K562 (cell line): ENCODE data around the gene LRRIQ4. TPM values are rescaled to one million over a fixed set of nuclear protein-coding genes. Genes with fewer than 3 reads are reported as not detected.
A peak's percentile ranks its signal among the peaks of the same experiment; 100 is the strongest.

ENCODE experiments used
- ATAC-seq: fragments of 200-7000 bp; cut with Tn5 transposase; 3 replicates; pipeline ENCODE4 v1.9.1; 2020; ENCODE audit warnings: moderate library complexity
- BruUV-seq: library from RNA; stranded (reverse); fragments of 400-500 nt; replicated peaks from 2 replicates; lab custom pipeline; 2021; lab: Mats Ljungman, UMichigan
- CTCF ChIA-PET: fragments of 300-600 bp; formaldehyde crosslinking; extraction: SDS; loops from one replicate; lab custom pipeline; 2021; ENCODE audit warnings: low intra/inter-chr PET ratio; lab: Yijun Ruan, JAX
- POLR2A ChIA-PET: fragments of 300-600, 350-650 bp; sonication (Branson Sonifier 250); formaldehyde crosslinking; extraction: SDS; loops from one replicate; lab custom pipeline; 2021; ENCODE audit warnings: antibody characterized with exemption, inconsistent platforms; lab: Yijun Ruan, JAX
- DNase-seq, 4 experiments: peaks; one replicate each; pipeline versions ENCODE4 v3.0.0 to v3.0.0-alpha.2; 2011 to 2018; ENCODE audit warnings: low spot score in 3 of 4, mixed read lengths in 3 of 4; ENCODE audit errors: extremely low read depth in 1 of 4
- FAIRE-seq: peaks from 2 replicates; lab custom pipeline; 2011; peaks lifted over from hg19 to GRCh38; lab: Jason Lieb, UNC
- H2AFZ ChIP-seq: 2 replicates; pipeline ENCODE4 v1.6.0; 2011; ENCODE audit warnings: low read depth, low read length, control low read depth, inconsistent platforms
- H3K27ac ChIP-seq: fragments of 200-600 bp; 3 replicates; pipeline ENCODE4 v1.8.0; 2011; ENCODE audit warnings: low read depth, mild to moderate bottlenecking, control low read depth, inconsistent platforms, low read length, moderate library complexity, mixed read lengths; ENCODE audit errors: extremely low read depth
- H3K27me3 ChIP-seq, 2 experiments: fragments of 300-600 bp in 1 of 2; 2 replicates in 1 of 2; 3 replicates in 1 of 2; pipeline versions ENCODE4 v1.6.0 to v1.8.0; 2011; ENCODE audit warnings: inconsistent platforms in 2 of 2, low read length in 2 of 2, mild to moderate bottlenecking in 1 of 2, mixed read lengths in 1 of 2, moderate library complexity in 1 of 2; ENCODE audit not compliant: control insufficient read depth in 2 of 2, insufficient read depth in 2 of 2
- H3K36me3 ChIP-seq: fragments of 300-600 bp; 3 replicates; pipeline ENCODE4 v1.8.0; 2011; ENCODE audit warnings: mild to moderate bottlenecking, low read length, inconsistent platforms; ENCODE audit not compliant: control insufficient read depth, insufficient read depth
- H3K4me1 ChIP-seq, 2 experiments: fragments of 200-600 bp in 1 of 2; replicated peaks in 1 of 2; 2 replicates in 1 of 2; 3 replicates in 1 of 2; pipeline versions ENCODE4 v1.5.1 to v1.8.0; 2011; ENCODE audit warnings: inconsistent platforms in 2 of 2, low read length in 2 of 2, mild to moderate bottlenecking in 1 of 2, mixed read lengths in 1 of 2, moderate library complexity in 1 of 2; ENCODE audit not compliant: control insufficient read depth in 2 of 2, insufficient read depth in 2 of 2
- H3K4me2 ChIP-seq: 2 replicates; pipeline ENCODE4 v1.6.1; 2011; ENCODE audit warnings: low read length, control low read depth, inconsistent platforms, mixed read lengths; ENCODE audit not compliant: insufficient read depth
- H3K4me3 ChIP-seq: fragments of 200-600 bp; sonication (generic), shearing (Covaris generic); 2 replicates; pipeline ENCODE4 v1.5.1; 2016; ENCODE audit warnings: control low read depth, inconsistent platforms
- H3K79me2 ChIP-seq: fragments of 200-600 bp; 3 replicates; pipeline ENCODE4 v1.8.0; 2011; ENCODE audit warnings: low read length, inconsistent platforms; ENCODE audit not compliant: control insufficient read depth, insufficient read depth
- H3K9ac ChIP-seq, 2 experiments: 2 replicates each; pipeline versions ENCODE4 v1.6.0 to v1.6.1; 2011; ENCODE audit warnings: low read depth in 2 of 2, low read length in 2 of 2, control low read depth in 1 of 2, inconsistent platforms in 1 of 2, mild to moderate bottlenecking in 1 of 2, mixed read lengths in 1 of 2; ENCODE audit not compliant: insufficient read depth in 1 of 2
- H3K9me1 ChIP-seq: one replicate; pipeline ENCODE4 v1.6.0; 2011; ENCODE audit warnings: inconsistent platforms, mild to moderate bottlenecking, low read length, moderate library complexity; ENCODE audit not compliant: control insufficient read depth, insufficient read depth
- H3K9me3 ChIP-seq: replicated peaks from 2 replicates; pipeline ENCODE4 v1.5.1; 2011; ENCODE audit warnings: low read depth, low read length, inconsistent platforms; ENCODE audit not compliant: control insufficient read depth, insufficient read depth
- H4K20me1 ChIP-seq: replicated peaks from 2 replicates; pipeline ENCODE4 v1.6.1; 2011; ENCODE audit warnings: low read length, inconsistent platforms, mixed read lengths; ENCODE audit not compliant: control insufficient read depth, insufficient read depth
- C11orf30 ChIP-seq: fragments of 450-650 bp; IDR thresholded peaks from 2 replicates; pipeline ENCODE4 v1.6.1; 2016; ENCODE audit warnings: low read depth, mild to moderate bottlenecking
- CEBPB ChIP-seq: fragments of 450-650 bp; IDR thresholded peaks from 2 replicates; pipeline ENCODE4 v1.6.1; 2016; ENCODE audit warnings: missing genetic modification characterization, missing compliant biosample characterization
- EP300 ChIP-seq: IDR thresholded peaks from 2 replicates; pipeline ENCODE4 v1.6.1; 2012; ENCODE audit warnings: low read length, improper control_type of control experiment
- IFI16 ChIP-seq: fragments of 250-450 bp; sonication (Bioruptor Pico); IDR thresholded peaks from 2 replicates; pipeline ENCODE4 v2.1.2; 2022; ENCODE audit warnings: mild to moderate bottlenecking, inconsistent platforms
- JUND ChIP-seq, 2 experiments: IDR thresholded peaks; 2 replicates in 1 of 2; 3 replicates in 1 of 2; pipeline ENCODE4 v1.6.1; 2011; ENCODE audit warnings: borderline replicate concordance in 2 of 2, low read depth in 2 of 2, low read length in 2 of 2, improper control_type of control experiment in 1 of 2, missing biosample characterization in 1 of 2, missing genetic modification characterization in 1 of 2, missing genetic modification reagents in 1 of 2
- KDM2B ChIP-seq: fragments of 250-450 bp; sonication (Bioruptor Pico); IDR thresholded peaks from 2 replicates; pipeline ENCODE4 v1.8.0; 2021; ENCODE audit warnings: mild to moderate bottlenecking, moderate library complexity
- MAFK ChIP-seq: IDR thresholded peaks from 2 replicates; pipeline ENCODE4 v1.6.1; 2011; ENCODE audit warnings: low read length, improper control_type of control experiment
- TARDBP ChIP-seq: fragments of 450-650 bp; IDR thresholded peaks from 2 replicates; pipeline ENCODE4 v1.6.1; 2016
- TOE1 ChIP-seq, 2 experiments: fragments of 450-650 bp in 1 of 2; sonication (generic) in 1 of 2; formaldehyde crosslinking in 1 of 2; IDR thresholded peaks; 2 replicates each; pipeline versions ENCODE4 v1.7.1 to v1.8.0; 2016 to 2022; ENCODE audit warnings: borderline replicate concordance in 2 of 2, mild to moderate bottlenecking in 2 of 2, antibody characterized with exemption in 1 of 2, inconsistent platforms in 1 of 2, low read depth in 1 of 2, missing genetic modification reagents in 1 of 2, moderate library complexity in 1 of 2
- ZNF253 ChIP-seq: fragments of 250-450 bp; sonication (Bioruptor Pico); conservative IDR thresholded peaks from 2 replicates; pipeline ENCODE4 v1.6.1; 2021; ENCODE audit warnings: mild to moderate bottlenecking
- ZNF316 ChIP-seq: fragments of 450-650 bp; IDR thresholded peaks from 2 replicates; pipeline ENCODE4 v1.6.1; 2016
- in situ Hi-C: fragments of 300-500 bp; cut with MboI; formaldehyde crosslinking; loops from 4 replicates; pipeline ENCODE4 v1.15.0; 2018; ENCODE audit warnings: inconsistent platforms, mixed read lengths
- intact Hi-C: fragments of 100-400 bp; cut with micrococcal nuclease; formaldehyde crosslinking; loops from 2 replicates; pipeline ENCODE4 v1.14.2; 2022
- polyA plus RNA-seq, 8 experiments: library from polyadenylated mRNA; depleted of rRNA in 4 of 8; stranded (reverse) in 5 of 8; unstranded in 3 of 8; fragments of >200 nt; fragmentation: Nextera tagmentation in 2 of 8; fragmentation: Illumina TruSeq in 1 of 8; extraction: Ambion mirVana in 2 of 8; extraction: Trizol in 1 of 8; gene quantifications; 2 replicates each; pipeline versions ENCODE4 v1.2.1 to v1.2.3, GENCODE V29; 2011 to 2014; ENCODE audit warnings: inconsistent platforms in 1 of 8, missing spikeins in 1 of 8
- total RNA-seq, 7 experiments: library from RNA; depleted of rRNA in 6 of 7; stranded (reverse); fragments of >200 nt in 6 of 7; fragmentation: Illumina TruSeq in 2 of 7; extraction: Trizol in 2 of 7; gene quantifications; 2 replicates each; pipeline versions ENCODE4 v1.2.1 to v1.2.3, GENCODE V29; 2011 to 2021; ENCODE audit warnings: low replicate concordance in 1 of 7
- TF ChIP-seq, protein P1 (sequence below): fragments of 450-650 bp; formaldehyde crosslinking; IDR thresholded peaks from 2 replicates; pipeline ENCODE4 v1.4.0; 2020; ENCODE audit warnings: mild to moderate bottlenecking, mixed read lengths
- TF ChIP-seq, protein P2 (sequence below): fragments of 450-650 bp; IDR thresholded peaks from 2 replicates; pipeline ENCODE4 v1.6.1; 2016; ENCODE audit warnings: borderline replicate concordance
- TF ChIP-seq, protein P3 (sequence below): fragments of 250-450 bp; sonication (Bioruptor Pico); IDR thresholded peaks from 2 replicates; pipeline ENCODE4 v1.6.1; 2021; ENCODE audit warnings: mild to moderate bottlenecking

The LRRIQ4 gene
- total and polyA plus RNA-seq, 9 of the 15 experiments (the other 6 are each of a cell fraction or from before 2014, with no cell fraction given) = not detected

DNA sequence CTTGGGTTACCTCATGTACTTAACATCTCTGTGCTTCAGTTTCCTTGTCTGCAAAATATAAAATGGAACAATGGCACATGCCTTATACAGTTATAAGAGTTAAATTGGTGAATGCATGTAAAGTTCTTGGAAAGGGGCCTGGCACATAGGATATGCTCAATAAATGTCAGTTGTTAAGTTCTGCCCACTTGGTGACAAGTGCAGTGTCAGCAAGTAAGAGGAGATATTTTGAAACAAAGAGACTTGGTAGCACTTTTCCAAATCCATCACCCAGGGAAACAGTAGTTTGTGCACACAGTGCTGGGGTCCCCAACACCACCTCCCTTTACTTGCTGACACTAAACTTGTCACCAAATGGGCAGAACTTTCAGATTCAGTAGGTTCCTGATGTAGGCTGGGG lies 37.9 kb downstream of the LRRIQ4 start:
- intact Hi-C loops = no loop called here
- no peaks in the 10 kb centered on the region for H4K20me1 ChIP-seq
- no peaks in the 10 kb centered on the region for H3K79me2 ChIP-seq
- FAIRE-seq (no peak), DNase-seq (no peak), ATAC-seq (no peak)
- BruUV-seq = no TSS peak
- in situ Hi-C loops = no loop called here
- H3K36me3 ChIP-seq = no peaks in the 10 kb centered on the region
- H3K27ac ChIP-seq = no peak overlapping the region
- CTCF ChIA-PET = no interaction called here
- 0 out of 5 replicates have a peak, but pooled peaks cover 0 to 4% of the 10 kb centered on the region in 2 experiments for H3K4me1 ChIP-seq
- POLR2A ChIA-PET = no interaction called here
- no peak overlapping the region for H2AFZ ChIP-seq
- peaks cover 13 to 39% of the 10 kb centered on the region in 2 experiments; a peak in 4 of 5 replicates for H3K27me3 ChIP-seq
- no peak overlapping the region for H3K4me2 ChIP-seq
- H3K4me3 ChIP-seq = no peak overlapping the region
- H3K9me3 ChIP-seq = no peaks in the 10 kb centered on the region
- H3K9ac ChIP-seq = no peak overlapping the region
- H3K9me1 ChIP-seq = no peaks in the 10 kb centered on the region
- TF ChIP-seq EP300 (no peak), IFI16 (no peak), C11orf30 (peak; percentile 13; the same call in 1 of the 2 replicates), CEBPB (tag) (no peak), ZNF316 (peak; percentile 39; the same call in 1 of the 2 replicates), TARDBP (no peak), KDM2B (CRISPR knock-in tag) (no peak), JUND (IDR thresholded peaks at IDR 0.05; ENCODE audit: borderline replicate concordance, low read depth, low read length) (no peak), JUND (tag; IDR thresholded peaks at IDR 0.05; ENCODE audit: borderline replicate concordance, low read depth, low read length) (no peak), MAFK (0 out of 2 replicates have a peak, but pooled peaks have one; percentile 5), TOE1 (IDR thresholded peaks at IDR 0.05; ENCODE audit: borderline replicate concordance) (no peak), TOE1 (CRISPR knock-in tag; IDR thresholded peaks at IDR 0.05; ENCODE audit: borderline replicate concordance, low read depth) (no peak), ZNF253 (CRISPR knock-in tag) (no peak)
- TF ChIP-seq, protein P1, sequence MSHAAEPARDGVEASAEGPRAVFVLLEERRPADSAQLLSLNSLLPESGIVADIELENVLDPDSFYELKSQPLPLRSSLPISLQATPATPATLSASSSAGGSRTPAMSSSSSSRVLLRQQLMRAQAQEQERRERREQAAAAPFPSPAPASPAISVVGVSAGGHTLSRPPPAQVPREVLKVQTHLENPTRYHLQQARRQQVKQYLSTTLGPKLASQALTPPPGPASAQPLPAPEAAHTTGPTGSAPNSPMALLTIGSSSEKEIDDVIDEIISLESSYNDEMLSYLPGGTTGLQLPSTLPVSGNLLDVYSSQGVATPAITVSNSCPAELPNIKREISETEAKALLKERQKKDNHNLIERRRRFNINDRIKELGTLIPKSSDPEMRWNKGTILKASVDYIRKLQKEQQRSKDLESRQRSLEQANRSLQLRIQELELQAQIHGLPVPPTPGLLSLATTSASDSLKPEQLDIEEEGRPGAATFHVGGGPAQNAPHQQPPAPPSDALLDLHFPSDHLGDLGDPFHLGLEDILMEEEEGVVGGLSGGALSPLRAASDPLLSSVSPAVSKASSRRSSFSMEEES (CRISPR knock-in tag) = no peak
- TF ChIP-seq, protein P2, sequence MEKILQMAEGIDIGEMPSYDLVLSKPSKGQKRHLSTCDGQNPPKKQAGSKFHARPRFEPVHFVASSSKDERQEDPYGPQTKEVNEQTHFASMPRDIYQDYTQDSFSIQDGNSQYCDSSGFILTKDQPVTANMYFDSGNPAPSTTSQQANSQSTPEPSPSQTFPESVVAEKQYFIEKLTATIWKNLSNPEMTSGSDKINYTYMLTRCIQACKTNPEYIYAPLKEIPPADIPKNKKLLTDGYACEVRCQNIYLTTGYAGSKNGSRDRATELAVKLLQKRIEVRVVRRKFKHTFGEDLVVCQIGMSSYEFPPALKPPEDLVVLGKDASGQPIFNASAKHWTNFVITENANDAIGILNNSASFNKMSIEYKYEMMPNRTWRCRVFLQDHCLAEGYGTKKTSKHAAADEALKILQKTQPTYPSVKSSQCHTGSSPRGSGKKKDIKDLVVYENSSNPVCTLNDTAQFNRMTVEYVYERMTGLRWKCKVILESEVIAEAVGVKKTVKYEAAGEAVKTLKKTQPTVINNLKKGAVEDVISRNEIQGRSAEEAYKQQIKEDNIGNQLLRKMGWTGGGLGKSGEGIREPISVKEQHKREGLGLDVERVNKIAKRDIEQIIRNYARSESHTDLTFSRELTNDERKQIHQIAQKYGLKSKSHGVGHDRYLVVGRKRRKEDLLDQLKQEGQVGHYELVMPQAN = no peak
- TF ChIP-seq, protein P3, sequence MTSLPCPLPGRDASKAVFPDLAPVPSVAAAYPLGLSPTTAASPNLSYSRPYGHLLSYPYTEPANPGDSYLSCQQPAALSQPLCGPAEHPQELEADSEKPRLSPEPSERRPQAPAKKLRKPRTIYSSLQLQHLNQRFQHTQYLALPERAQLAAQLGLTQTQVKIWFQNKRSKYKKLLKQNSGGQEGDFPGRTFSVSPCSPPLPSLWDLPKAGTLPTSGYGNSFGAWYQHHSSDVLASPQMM (CRISPR knock-in tag) = no peak
- TF ChIP-seq, all 486 proteins: peak for 3
